Activated CD8-positive, alpha-beta memory T cell treated with anti-CD3 and anti-CD28 coated beads for 24 hours (primary cell): ENCODE measurements around the gene NDUFB10.
"Not testable (repeated sequence)": the region's sequence is repeated elsewhere in the genome, so short reads cannot be mapped to it uniquely, and the experiment has no call there.

Experiments
- DNase-seq: peaks from one replicate; pipeline ENCODE4 v3.0.0-alpha.2; 2020

The NDUFB10 gene

GRCh38 chr16:1947369-1947670 is 12.0 kb upstream of the NDUFB10 start:
- no peak for DNase-seq

GRCh38 chr16:1949507-1949906 is 9.8 kb upstream of the NDUFB10 start:
- no peak for DNase-seq

- no peak for DNase-seq
Observed at GRCh38 chr16:1950047-1950446, 9.3 kb upstream of the NDUFB10 start.

- DNase-seq = no peak
Observed at GRCh38 chr16:1950559-1950958, 8.8 kb upstream of the NDUFB10 start.

GRCh38 chr16:1953734-1954133 is 5.6 kb upstream of the NDUFB10 start:
- no peak for DNase-seq

- not testable (repeated sequence) for DNase-seq
Observed at GRCh38 chr16:1957434-1958142, 1.8 kb upstream of the NDUFB10 start.

GRCh38 chr16:1958143-1958491 is 1.2 kb upstream of the NDUFB10 start:
- not testable (repeated sequence) for DNase-seq

GRCh38 chr16:1958715-1959268 is 546 bp upstream of the NDUFB10 start:
- no peak for DNase-seq

- DNase-seq = peak; percentile 87
Observed at GRCh38 chr16:1960665-1961630, 1.6 kb downstream of the NDUFB10 start.

GRCh38 chr16:1961651-1962067 is 2.3 kb downstream of the NDUFB10 start:
- DNase-seq = peak; percentile 73

- DNase-seq = peak; percentile 70
Observed at GRCh38 chr16:1962161-1963153, 3.1 kb downstream of the NDUFB10 start.

GRCh38 chr16:1963806-1964505 is 4.6 kb downstream of the NDUFB10 start:
- DNase-seq = no peak

GRCh38 chr16:1964506-1965395 is 5.4 kb downstream of the NDUFB10 start, which contains the start of gene RPS2:
RPS2 (minus strand) TSS chr16:1964826; CDS start chr16:1964625, 201 bp downstream.
- DNase-seq = peak; percentile 99

GRCh38 chr16:1965396-1966001 is 6.2 kb downstream of the NDUFB10 start:
- peak; percentile 76 for DNase-seq

- no peak for DNase-seq
Observed at GRCh38 chr16:1966460-1966859, 7.1 kb downstream of the NDUFB10 start, which contains the start of gene RNF151. RNF151 (plus strand) TSS chr16:1966856; CDS start chr16:1966882, 26 bp downstream.

GRCh38 chr16:1968146-1968953 is 9.0 kb downstream of the NDUFB10 start:
- DNase-seq = no peak

- peak; percentile 99 for DNase-seq
Observed at GRCh38 chr16:1971796-1972489, 12.6 kb downstream of the NDUFB10 start, which contains the start of gene TBL3. TBL3 (plus strand) TSS chr16:1972053; CDS start chr16:1972165, 112 bp downstream.

GRCh38 chr16:1972490-1972877 is 13.1 kb downstream of the NDUFB10 start:
- DNase-seq = no peak
